GM12878 (cell line): Measurements from ENCODE around the gene HPX. TPM values are rescaled to one million over a fixed set of nuclear protein-coding genes. Genes with fewer than 3 reads are reported as not detected.

Experiments used
- ATF7 ChIP-seq: fragments of 450-650 bp; IDR thresholded peaks from 2 replicates; pipeline ENCODE4 v1.6.1; 2016; ENCODE audit warnings: low read depth, mild to moderate bottlenecking
- BCL11A ChIP-seq: IDR thresholded peaks from 2 replicates; pipeline ENCODE4 v1.6.1; 2011; ENCODE audit warnings: low read depth, low read length
- EED ChIP-seq: sonication (generic); IDR thresholded peaks from 2 replicates; pipeline ENCODE4 v1.6.1; 2016; ENCODE audit warnings: antibody characterized with exemption, low read depth
- EP300 ChIP-seq, 2 experiments: fragments of 150-350 bp in 1 of 2; IDR thresholded peaks; 2 replicates each; pipeline ENCODE4 v1.6.1; 2011 to 2012; ENCODE audit warnings: low read depth in 2 of 2, low read length in 2 of 2, borderline replicate concordance in 1 of 2, improper control_type of control experiment in 1 of 2, inconsistent platforms in 1 of 2; ENCODE audit not compliant: control insufficient read depth in 1 of 2
- IRF4 ChIP-seq: IDR thresholded peaks from 2 replicates; pipeline ENCODE4 v1.6.1; 2011; ENCODE audit warnings: low read depth, low read length
- JUNB ChIP-seq: IDR thresholded peaks from 2 replicates; pipeline ENCODE4 v1.6.1; 2016; ENCODE audit warnings: antibody characterized with exemption, mild to moderate bottlenecking
- MEF2B ChIP-seq: fragments of 450-650 bp; IDR thresholded peaks from 2 replicates; pipeline ENCODE4 v1.6.1; 2018; ENCODE audit warnings: mild to moderate bottlenecking, moderate library complexity; ENCODE audit not compliant: partially characterized antibody, poor library complexity, severe bottlenecking
- POLR2AphosphoS5 ChIP-seq: IDR thresholded peaks from 2 replicates; pipeline ENCODE4 v1.6.1; 2011; ENCODE audit warnings: mild to moderate bottlenecking, low read length, inconsistent platforms
- RAD21 ChIP-seq: IDR thresholded peaks from 2 replicates; pipeline ENCODE4 v1.6.1; 2011; ENCODE audit warnings: mild to moderate bottlenecking, low read depth, low read length, moderate library complexity; ENCODE audit not compliant: insufficient read depth
- RFX5 ChIP-seq: IDR thresholded peaks from 2 replicates; pipeline ENCODE4 v1.6.1; 2011; ENCODE audit warnings: low read depth, low read length, improper control_type of control experiment
- SPI1 ChIP-seq: IDR thresholded peaks from 2 replicates; pipeline ENCODE4 v1.6.1; 2011; ENCODE audit warnings: low read depth, mild to moderate bottlenecking, low read length, moderate library complexity, borderline replicate concordance; ENCODE audit not compliant: insufficient read depth
- YY1 ChIP-seq: IDR thresholded peaks from 2 replicates; pipeline ENCODE4 v1.6.1; 2011; ENCODE audit warnings: low read depth, mild to moderate bottlenecking, low read length
- polyA plus RNA-seq, 11 experiments: library from polyadenylated mRNA; depleted of rRNA in 4 of 11; unstranded in 6 of 11; stranded (reverse) in 5 of 11; fragments of >200 nt; fragmentation: Nextera tagmentation in 4 of 11; fragmentation: Illumina TruSeq in 1 of 11; extraction: Ambion mirVana in 4 of 11; extraction: Trizol in 1 of 11; gene quantifications; 1 replicate in 1 of 11; 2 replicates in 10 of 11; pipeline versions ENCODE4 v1.2.1 to v1.2.3, GENCODE V29; 2011 to 2016; ENCODE audit warnings: inconsistent platforms in 2 of 11, missing spikeins in 2 of 11, low read depth in 1 of 11
- total RNA-seq, 4 experiments: library from RNA; depleted of rRNA in 3 of 4; stranded (reverse); fragments of >200 nt in 3 of 4; fragmentation: Illumina TruSeq in 1 of 4; extraction: Trizol in 1 of 4; gene quantifications; 2 replicates each; pipeline versions ENCODE4 v1.2.1 to v1.2.3, GENCODE V29; 2013 to 2021
- TF ChIP-seq, protein P1 (sequence below): fragments of 450-650 bp; IDR thresholded peaks from 2 replicates; pipeline ENCODE4 v1.6.1; 2017; ENCODE audit warnings: mild to moderate bottlenecking, moderate library complexity
- TF ChIP-seq, protein P2 (sequence below): fragments of 150-350 bp; IDR thresholded peaks from 2 replicates; pipeline ENCODE4 v1.6.1; 2014; ENCODE audit warnings: mild to moderate bottlenecking, low read depth, low read length
- TF ChIP-seq, protein P3 (sequence below): fragments of 450-650 bp; IDR thresholded peaks from 2 replicates; pipeline ENCODE4 v1.6.1; 2017; ENCODE audit warnings: mild to moderate bottlenecking, moderate library complexity
- TF ChIP-seq, protein P4 (sequence below): fragments of 450-650 bp; IDR thresholded peaks from 2 replicates; pipeline ENCODE4 v1.6.1; 2017; ENCODE audit warnings: mild to moderate bottlenecking, low read depth, inconsistent platforms; ENCODE audit not compliant: poor library complexity, severe bottlenecking

The HPX gene
- total and polyA plus RNA-seq, 10 of the 15 experiments (the other 5 are each of a cell fraction or from before 2014, with no cell fraction given): 0.08 to 1.7 (median 0.18) TPM; not detected in 1

DNA sequence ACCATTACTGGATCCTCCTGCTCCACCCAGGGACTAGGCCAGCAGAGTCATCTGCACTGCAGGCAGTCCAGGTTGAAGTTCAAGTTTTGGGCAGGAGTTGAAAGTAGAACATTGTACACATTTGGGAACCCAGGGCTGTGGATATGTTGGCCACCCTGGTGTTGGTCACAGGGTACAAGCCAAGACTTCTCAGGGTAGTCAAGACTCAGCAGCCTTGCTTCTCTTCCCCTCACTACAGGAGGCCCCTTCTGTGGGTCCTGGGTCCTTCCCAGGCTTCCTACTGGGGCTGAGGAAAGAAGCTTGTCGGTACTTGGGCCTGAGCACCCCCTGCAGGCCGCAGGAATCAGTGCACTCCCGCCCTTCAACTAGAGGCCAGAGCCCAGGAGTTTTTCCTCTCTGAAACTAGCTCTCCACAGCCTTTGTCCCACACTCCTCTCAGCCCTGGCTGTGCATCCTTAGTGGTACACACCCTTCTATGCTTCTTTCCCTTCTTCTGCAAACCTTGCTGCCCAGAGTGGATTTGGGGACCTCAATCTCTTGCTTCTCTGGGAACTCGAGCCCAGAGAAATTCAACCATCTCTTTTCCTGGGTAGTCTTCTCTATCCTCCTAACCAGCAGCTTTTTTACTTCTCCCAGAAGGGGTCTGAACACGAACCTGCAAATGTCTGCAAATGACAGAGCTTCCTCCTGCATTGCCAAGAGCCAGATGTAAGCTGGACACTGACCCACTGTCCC is 2.6 kb upstream of the HPX start (continued):
- peak; percentile 37; the same call in 1 of the 2 replicates for TF ChIP-seq YY1
- no peak for TF ChIP-seq EED
- TF ChIP-seq BCL11A: no peak
- no peak for TF ChIP-seq JUNB
- TF ChIP-seq, protein P1, sequence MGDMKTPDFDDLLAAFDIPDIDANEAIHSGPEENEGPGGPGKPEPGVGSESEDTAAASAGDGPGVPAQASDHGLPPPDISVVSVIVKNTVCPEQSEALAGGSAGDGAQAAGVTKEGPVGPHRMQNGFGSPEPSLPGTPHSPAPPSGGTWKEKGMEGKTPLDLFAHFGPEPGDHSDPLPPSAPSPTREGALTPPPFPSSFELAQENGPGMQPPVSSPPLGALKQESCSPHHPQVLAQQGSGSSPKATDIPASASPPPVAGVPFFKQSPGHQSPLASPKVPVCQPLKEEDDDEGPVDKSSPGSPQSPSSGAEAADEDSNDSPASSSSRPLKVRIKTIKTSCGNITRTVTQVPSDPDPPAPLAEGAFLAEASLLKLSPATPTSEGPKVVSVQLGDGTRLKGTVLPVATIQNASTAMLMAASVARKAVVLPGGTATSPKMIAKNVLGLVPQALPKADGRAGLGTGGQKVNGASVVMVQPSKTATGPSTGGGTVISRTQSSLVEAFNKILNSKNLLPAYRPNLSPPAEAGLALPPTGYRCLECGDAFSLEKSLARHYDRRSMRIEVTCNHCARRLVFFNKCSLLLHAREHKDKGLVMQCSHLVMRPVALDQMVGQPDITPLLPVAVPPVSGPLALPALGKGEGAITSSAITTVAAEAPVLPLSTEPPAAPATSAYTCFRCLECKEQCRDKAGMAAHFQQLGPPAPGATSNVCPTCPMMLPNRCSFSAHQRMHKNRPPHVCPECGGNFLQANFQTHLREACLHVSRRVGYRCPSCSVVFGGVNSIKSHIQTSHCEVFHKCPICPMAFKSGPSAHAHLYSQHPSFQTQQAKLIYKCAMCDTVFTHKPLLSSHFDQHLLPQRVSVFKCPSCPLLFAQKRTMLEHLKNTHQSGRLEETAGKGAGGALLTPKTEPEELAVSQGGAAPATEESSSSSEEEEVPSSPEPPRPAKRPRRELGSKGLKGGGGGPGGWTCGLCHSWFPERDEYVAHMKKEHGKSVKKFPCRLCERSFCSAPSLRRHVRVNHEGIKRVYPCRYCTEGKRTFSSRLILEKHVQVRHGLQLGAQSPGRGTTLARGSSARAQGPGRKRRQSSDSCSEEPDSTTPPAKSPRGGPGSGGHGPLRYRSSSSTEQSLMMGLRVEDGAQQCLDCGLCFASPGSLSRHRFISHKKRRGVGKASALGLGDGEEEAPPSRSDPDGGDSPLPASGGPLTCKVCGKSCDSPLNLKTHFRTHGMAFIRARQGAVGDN: no peak
- TF ChIP-seq, protein P2, sequence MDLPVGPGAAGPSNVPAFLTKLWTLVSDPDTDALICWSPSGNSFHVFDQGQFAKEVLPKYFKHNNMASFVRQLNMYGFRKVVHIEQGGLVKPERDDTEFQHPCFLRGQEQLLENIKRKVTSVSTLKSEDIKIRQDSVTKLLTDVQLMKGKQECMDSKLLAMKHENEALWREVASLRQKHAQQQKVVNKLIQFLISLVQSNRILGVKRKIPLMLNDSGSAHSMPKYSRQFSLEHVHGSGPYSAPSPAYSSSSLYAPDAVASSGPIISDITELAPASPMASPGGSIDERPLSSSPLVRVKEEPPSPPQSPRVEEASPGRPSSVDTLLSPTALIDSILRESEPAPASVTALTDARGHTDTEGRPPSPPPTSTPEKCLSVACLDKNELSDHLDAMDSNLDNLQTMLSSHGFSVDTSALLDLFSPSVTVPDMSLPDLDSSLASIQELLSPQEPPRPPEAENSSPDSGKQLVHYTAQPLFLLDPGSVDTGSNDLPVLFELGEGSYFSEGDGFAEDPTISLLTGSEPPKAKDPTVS: no peak
- no peak for TF ChIP-seq POLR2AphosphoS5
- TF ChIP-seq, protein P3, sequence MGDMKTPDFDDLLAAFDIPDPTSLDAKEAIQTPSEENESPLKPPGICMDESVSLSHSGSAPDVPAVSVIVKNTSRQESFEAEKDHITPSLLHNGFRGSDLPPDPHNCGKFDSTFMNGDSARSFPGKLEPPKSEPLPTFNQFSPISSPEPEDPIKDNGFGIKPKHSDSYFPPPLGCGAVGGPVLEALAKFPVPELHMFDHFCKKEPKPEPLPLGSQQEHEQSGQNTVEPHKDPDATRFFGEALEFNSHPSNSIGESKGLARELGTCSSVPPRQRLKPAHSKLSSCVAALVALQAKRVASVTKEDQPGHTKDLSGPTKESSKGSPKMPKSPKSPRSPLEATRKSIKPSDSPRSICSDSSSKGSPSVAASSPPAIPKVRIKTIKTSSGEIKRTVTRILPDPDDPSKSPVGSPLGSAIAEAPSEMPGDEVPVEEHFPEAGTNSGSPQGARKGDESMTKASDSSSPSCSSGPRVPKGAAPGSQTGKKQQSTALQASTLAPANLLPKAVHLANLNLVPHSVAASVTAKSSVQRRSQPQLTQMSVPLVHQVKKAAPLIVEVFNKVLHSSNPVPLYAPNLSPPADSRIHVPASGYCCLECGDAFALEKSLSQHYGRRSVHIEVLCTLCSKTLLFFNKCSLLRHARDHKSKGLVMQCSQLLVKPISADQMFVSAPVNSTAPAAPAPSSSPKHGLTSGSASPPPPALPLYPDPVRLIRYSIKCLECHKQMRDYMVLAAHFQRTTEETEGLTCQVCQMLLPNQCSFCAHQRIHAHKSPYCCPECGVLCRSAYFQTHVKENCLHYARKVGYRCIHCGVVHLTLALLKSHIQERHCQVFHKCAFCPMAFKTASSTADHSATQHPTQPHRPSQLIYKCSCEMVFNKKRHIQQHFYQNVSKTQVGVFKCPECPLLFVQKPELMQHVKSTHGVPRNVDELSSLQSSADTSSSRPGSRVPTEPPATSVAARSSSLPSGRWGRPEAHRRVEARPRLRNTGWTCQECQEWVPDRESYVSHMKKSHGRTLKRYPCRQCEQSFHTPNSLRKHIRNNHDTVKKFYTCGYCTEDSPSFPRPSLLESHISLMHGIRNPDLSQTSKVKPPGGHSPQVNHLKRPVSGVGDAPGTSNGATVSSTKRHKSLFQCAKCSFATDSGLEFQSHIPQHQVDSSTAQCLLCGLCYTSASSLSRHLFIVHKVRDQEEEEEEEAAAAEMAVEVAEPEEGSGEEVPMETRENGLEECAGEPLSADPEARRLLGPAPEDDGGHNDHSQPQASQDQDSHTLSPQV: no peak
- TF ChIP-seq IRF4: no peak
- no peak for TF ChIP-seq EP300 (IDR thresholded peaks at IDR 0.05; ENCODE audit: borderline replicate concordance in 1 of 2, control insufficient read depth in 1 of 2, low read depth in 2 of 2, low read length in 2 of 2)
- TF ChIP-seq MEF2B: no peak
- peak; percentile 91 for TF ChIP-seq RAD21
- no peak for TF ChIP-seq ATF7
- TF ChIP-seq RFX5: no peak
- no peak for TF ChIP-seq SPI1
- TF ChIP-seq, protein P4, sequence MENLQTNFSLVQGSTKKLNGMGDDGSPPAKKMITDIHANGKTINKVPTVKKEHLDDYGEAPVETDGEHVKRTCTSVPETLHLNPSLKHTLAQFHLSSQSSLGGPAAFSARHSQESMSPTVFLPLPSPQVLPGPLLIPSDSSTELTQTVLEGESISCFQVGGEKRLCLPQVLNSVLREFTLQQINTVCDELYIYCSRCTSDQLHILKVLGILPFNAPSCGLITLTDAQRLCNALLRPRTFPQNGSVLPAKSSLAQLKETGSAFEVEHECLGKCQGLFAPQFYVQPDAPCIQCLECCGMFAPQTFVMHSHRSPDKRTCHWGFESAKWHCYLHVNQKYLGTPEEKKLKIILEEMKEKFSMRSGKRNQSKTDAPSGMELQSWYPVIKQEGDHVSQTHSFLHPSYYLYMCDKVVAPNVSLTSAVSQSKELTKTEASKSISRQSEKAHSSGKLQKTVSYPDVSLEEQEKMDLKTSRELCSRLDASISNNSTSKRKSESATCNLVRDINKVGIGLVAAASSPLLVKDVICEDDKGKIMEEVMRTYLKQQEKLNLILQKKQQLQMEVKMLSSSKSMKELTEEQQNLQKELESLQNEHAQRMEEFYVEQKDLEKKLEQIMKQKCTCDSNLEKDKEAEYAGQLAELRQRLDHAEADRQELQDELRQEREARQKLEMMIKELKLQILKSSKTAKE: no peak
